ENCODE measurements around the gene PLCB1.

DNA sequence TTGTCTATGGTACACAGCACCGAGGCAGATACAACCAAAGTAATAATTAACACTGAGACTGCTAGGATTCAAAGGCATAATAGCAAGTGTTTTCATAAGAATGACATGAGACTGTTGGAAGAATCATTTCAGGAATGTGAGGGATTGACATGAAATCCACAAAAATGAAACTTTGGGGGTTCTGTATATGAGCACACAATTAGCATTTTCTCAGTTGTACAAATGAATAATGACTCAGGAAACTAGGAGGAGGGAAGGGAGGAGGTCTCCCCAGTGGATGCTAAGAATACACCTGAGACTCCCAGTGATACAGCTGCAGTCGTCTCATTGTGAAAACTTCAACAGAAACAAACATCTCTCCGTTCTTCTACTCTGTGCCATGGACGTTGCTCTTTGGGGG is 508.4 kb downstream of the PLCB1 start:
- TF ChIP-seq, protein P1, sequence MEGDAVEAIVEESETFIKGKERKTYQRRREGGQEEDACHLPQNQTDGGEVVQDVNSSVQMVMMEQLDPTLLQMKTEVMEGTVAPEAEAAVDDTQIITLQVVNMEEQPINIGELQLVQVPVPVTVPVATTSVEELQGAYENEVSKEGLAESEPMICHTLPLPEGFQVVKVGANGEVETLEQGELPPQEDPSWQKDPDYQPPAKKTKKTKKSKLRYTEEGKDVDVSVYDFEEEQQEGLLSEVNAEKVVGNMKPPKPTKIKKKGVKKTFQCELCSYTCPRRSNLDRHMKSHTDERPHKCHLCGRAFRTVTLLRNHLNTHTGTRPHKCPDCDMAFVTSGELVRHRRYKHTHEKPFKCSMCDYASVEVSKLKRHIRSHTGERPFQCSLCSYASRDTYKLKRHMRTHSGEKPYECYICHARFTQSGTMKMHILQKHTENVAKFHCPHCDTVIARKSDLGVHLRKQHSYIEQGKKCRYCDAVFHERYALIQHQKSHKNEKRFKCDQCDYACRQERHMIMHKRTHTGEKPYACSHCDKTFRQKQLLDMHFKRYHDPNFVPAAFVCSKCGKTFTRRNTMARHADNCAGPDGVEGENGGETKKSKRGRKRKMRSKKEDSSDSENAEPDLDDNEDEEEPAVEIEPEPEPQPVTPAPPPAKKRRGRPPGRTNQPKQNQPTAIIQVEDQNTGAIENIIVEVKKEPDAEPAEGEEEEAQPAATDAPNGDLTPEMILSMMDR (IDR thresholded peaks at IDR 0.05; ENCODE audit: low read depth, low read length, poor library complexity, severe bottlenecking), result no peak
- TF ChIP-seq EZH2phosphoT487 (IDR thresholded peaks at IDR 0.05; ENCODE audit: borderline replicate concordance, low read length), result no peak
